GM18909 (cell line): ENCODE results near the gene HOXB3.

Source experiments
- ATAC-seq: cut with Tn5 transposase; IDR thresholded peaks from one replicate; pipeline ENCODE4 v1.9.1; 2021; ENCODE audit warnings: mild to moderate bottlenecking; ENCODE audit not compliant: unreplicated experiment, poor library complexity

Gene HOXB3

GRCh38 chr17:48559840-48560817 is 29.9 kb downstream of the HOXB3 start:
- no peak for ATAC-seq

DNA sequence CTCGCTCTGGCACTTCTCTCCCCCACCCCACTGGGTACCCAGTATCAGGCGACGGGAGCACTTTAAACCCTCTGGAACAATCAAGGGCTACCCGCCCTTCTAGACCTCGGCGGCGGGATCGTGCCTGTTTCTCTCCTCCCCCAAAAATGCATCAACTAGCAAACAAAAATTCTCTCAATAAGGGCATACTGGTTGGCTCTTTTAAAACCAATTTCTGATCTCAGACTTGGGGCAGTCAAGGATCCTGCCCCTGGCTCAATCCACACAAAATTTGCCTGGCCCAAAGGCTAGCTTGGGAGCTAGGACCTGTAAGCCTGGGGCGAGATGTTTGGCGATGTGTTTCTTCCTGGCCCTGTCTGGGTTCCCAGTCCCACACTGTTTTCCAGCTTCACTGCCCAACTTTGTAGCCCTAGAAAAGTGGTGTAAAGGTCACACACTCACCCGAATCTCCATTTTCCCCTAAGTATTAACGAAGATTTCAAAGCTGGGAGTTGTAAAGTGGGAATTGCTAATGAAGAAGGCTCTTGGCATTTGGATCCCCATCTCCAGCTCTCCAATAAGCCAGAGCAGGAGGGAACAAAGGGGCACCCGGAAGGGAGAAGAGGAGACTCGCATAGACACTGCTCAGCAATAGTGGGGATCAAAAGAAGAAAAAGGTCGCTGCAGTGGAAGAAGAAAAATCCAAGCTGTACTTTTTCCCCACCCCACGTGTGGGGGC is 30.8 kb downstream of the HOXB3 start:
- ATAC-seq: no peak

- no peak for ATAC-seq
Measured at GRCh38 chr17:48558831-48559121, 31.3 kb downstream of the HOXB3 start.

DNA sequence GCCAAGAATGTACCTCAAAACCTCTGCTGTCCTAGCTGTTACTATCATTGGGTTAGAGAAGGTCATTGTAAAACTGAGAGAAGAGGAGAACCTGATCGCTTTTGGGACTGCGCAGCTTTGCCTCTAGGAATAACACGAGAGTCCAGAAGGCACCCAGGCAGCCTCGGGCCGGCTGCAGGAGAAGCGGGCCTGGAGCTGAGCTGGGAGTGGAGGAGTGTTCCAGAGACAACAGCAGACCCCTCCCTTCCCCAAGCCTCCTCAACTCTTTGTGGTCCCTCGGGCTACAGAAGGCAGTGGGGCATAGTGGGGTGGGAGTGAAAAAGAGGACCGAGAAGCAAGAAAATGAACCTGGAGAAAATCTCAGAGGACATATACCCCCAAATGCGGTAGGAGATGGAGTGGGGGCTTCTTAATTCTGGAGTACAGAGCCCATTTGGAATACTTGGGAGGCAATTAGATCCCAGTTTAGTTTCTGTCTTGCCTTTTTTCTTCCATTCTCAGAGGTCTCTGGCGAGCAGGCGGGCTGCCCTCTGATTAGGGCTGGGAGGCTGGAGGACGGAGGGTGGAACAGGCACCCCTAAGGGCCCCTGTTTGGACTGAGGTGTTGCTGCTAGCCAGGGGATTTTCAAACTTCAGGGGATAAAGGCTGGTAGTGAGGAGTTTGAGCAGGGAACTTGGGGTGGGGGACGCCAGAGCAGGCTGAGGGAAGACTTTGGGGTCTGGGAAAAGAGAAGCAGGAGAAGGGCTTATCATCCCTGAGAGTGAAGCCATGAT is 31.8 kb downstream of the HOXB3 start:
- ATAC-seq: no peak

- no peak for ATAC-seq
Measured at GRCh38 chr17:48556576-48557401, 33.3 kb downstream of the HOXB3 start.

DNA sequence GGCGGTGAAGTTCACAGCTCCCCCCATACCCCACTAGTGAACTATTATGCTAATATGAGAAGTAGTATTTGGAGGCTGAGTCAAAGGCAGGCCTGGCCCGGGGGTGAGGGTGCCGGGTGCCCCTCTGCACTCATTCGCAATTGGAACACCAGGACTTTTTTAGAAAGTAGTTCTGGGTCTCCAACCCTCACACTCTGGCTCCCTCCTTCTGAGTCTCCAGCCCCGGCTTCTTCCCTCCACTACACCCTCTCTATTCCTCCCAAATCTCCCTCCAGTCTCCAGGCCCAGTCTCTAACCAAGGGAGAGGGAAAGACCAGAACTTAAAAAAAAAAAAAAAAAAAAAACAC is 33.8 kb downstream of the HOXB3 start:
- ATAC-seq: no peak

- ATAC-seq: no peak
Measured at GRCh38 chr17:48555258-48556228, 34.5 kb downstream of the HOXB3 start.

- ATAC-seq: no peak
Measured at GRCh38 chr17:48554412-48555257, 35.4 kb downstream of the HOXB3 start.

GRCh38 chr17:48553826-48554225 is 36.2 kb downstream of the HOXB3 start:
- ATAC-seq: no peak

GRCh38 chr17:48553190-48553547 is 36.9 kb downstream of the HOXB3 start:
- ATAC-seq: no peak

DNA sequence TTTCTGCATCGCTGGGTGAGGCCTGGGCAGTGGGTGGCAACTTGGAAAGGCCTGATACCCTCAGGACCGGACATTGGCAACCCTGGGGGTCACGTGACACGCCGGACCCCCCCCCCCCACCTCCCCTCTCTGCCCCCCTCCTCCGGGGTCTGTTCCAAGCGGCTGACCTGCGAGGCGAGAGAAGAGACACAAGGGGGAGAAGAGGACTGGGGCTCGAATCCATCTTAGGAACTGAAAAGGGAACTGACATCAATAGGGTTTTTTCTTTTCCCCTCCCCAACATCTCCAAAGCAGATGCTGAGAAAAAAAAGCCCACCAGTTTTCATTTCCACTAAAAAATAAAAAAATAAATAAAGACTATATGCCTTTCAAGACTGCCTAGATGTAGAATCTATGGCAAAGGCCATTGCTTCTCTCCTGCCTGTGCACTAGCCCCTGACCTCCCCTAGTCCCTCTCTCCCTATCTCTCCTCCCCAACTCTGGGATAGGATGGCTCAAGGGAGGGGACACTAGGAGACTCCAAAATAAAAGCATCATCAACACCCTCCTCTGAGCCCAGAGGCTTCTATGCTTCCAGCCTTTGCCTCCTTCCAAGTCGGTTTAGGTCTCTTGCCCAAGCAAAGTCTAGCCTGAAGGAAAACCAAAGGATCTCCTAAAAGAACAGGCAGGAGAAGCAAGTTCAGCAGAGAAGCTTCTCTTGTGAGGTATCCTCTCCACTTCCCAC is 37.4 kb downstream of the HOXB3 start:
- no peak for ATAC-seq

- ATAC-seq: no peak
Measured at GRCh38 chr17:48551596-48552465, 38.2 kb downstream of the HOXB3 start.

- no peak for ATAC-seq
Measured at GRCh38 chr17:48551214-48551555, 38.9 kb downstream of the HOXB3 start.

GRCh38 chr17:48550502-48551213 is 39.4 kb downstream of the HOXB3 start:
- ATAC-seq: no peak

DNA sequence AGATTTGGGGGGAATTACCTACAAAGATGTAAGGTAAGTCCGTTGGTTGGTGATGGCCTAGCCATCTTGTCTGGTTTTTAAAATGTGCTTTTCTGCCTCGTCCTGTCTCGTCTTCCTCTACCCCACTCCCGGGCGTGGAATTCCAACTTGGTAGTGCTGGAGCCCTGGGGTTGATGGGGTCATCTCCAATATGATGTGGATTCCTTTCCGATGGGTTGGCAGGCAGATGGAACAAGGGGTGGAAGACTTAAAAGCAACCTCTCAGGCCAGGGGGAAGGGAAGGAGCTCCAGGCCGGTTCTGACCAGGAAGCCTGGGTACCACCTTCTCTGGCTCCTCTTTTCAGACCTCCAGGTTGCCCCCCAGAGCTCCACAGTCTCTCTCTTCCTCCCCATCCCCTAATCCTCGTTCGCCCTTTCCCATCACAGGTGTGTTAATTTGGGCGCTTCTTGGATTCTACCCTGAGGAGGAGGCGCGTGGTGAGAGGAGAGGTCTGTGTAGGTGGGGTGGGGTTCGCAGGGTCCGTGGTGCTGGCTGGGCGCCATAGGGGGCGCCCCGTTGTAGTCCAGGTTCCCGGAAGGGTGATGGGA is 40.0 kb downstream of the HOXB3 start:
- ATAC-seq: no peak

- no peak for ATAC-seq
Measured at GRCh38 chr17:48549281-48549630, 40.8 kb downstream of the HOXB3 start.
